Tibial nerve (tissue), 4 donors: Measurements from ENCODE around the gene NAPSA. TPM values are rescaled to one million over a fixed set of nuclear protein-coding genes. Genes with fewer than 3 reads are reported as not detected.
"Not testable (repeated sequence)": the region's sequence is repeated elsewhere in the genome, so short reads cannot be mapped to it uniquely, and the experiment has no call there.

Experiments
- DNase-seq, 2 donors: peaks; one replicate each; pipeline ENCODE4 v3.0.0-alpha.2; 2019; ENCODE audit warnings: low spot score in 2 of 2
- H3K27ac ChIP-seq, 4 donors: fragments of 200-600 bp; sonication (generic) in 3 of 4; one replicate each; pipeline ENCODE4 v1.5.1; 2017 to 2019; ENCODE audit warnings: mild to moderate bottlenecking in 1 of 4
- H3K27me3 ChIP-seq, 2 donors: fragments of 200-600 bp; sonication (generic) in 1 of 2; one replicate each; pipeline versions ENCODE4 v1.5.1 to v1.6.0; 2017 to 2019
- H3K36me3 ChIP-seq, 3 donors: fragments of 200-600 bp; sonication (generic); one replicate each; pipeline ENCODE4 v1.5.1; 2018 to 2019
- H3K4me1 ChIP-seq, 4 donors: fragments of 200-600 bp; sonication (generic) in 3 of 4; one replicate each; pipeline ENCODE4 v1.5.1; 2017 to 2019
- H3K4me3 ChIP-seq, 4 donors: fragments of 200-600 bp; sonication (generic) in 3 of 4; one replicate each; pipeline ENCODE4 v1.5.1; 2017 to 2019; ENCODE audit warnings: mild to moderate bottlenecking in 1 of 4, moderate library complexity in 1 of 4
- H3K9me3 ChIP-seq, 4 donors: fragments of 200-600 bp; sonication (generic) in 3 of 4; one replicate each; pipeline ENCODE4 v1.5.1; 2017 to 2019
- CTCF ChIP-seq, 5 experiments: fragments of 200-600 bp in 3 of 5; fragments of 450-650 bp in 2 of 5; sonication (generic) in 3 of 5; IDR thresholded peaks; one replicate each; pipeline ENCODE4 v1.5.1; 2016 to 2019; ENCODE audit warnings: antibody characterized with exemption in 5 of 5, mild to moderate bottlenecking in 3 of 5, moderate library complexity in 2 of 5
- EP300 ChIP-seq, 2 donors: sonication (generic); formaldehyde crosslinking; IDR thresholded peaks; one replicate each; pipeline ENCODE4 v1.6.1; 2017; ENCODE audit warnings: antibody characterized with exemption in 2 of 2, mild to moderate bottlenecking in 1 of 2
- POLR2A ChIP-seq, 2 donors: fragments of 450-650 bp; IDR thresholded peaks; one replicate each; pipeline ENCODE4 v1.6.1; 2017; ENCODE audit warnings: antibody characterized with exemption in 2 of 2, mild to moderate bottlenecking in 2 of 2, moderate library complexity in 2 of 2
- WGBS, 2 donors: methylation state at CpG; one replicate each; pipeline ENCODE4 v1.1.5; 2018; 5-methylcytosine and 5-hydroxymethylcytosine counted together
- total RNA-seq, 4 donors: library from RNA; depleted of rRNA; stranded (reverse); fragments of >200 nt; gene quantifications; one replicate each; pipeline ENCODE4 v1.1.0, GENCODE V29; 2016

NAPSA gene
- total RNA-seq, 4 donors from 2014 or later, result 0.39 to 2.1 TPM; not detected in 2

GRCh38 chr19:50349277-50350057 lies 16.0 kb downstream of the NAPSA start:
- TF ChIP-seq EP300 (IDR thresholded peaks at IDR 0.05) (no peak), POLR2A (IDR thresholded peaks at IDR 0.05) (no peak), CTCF (IDR thresholded peaks at IDR 0.05) (no peak)
- H3K27me3 ChIP-seq, result no peaks in the 10 kb centered on the region
- H3K9me3 ChIP-seq, result peaks cover 0 to 11% (median 0%) of the 10 kb centered on the region in 4 donors
- no peaks in the 10 kb centered on the region for H3K36me3 ChIP-seq
- H3K4me1 ChIP-seq, result peaks cover 0 to 4% (median 0%) of the 10 kb centered on the region in 4 donors
- no peak overlapping the region for H3K27ac ChIP-seq
- 54 to 59% methylated on average over 22 of the region's 22 CpGs for WGBS, 2 donors
- H3K4me3 ChIP-seq, result no peak overlapping the region
- DNase-seq, result no peak

DNA sequence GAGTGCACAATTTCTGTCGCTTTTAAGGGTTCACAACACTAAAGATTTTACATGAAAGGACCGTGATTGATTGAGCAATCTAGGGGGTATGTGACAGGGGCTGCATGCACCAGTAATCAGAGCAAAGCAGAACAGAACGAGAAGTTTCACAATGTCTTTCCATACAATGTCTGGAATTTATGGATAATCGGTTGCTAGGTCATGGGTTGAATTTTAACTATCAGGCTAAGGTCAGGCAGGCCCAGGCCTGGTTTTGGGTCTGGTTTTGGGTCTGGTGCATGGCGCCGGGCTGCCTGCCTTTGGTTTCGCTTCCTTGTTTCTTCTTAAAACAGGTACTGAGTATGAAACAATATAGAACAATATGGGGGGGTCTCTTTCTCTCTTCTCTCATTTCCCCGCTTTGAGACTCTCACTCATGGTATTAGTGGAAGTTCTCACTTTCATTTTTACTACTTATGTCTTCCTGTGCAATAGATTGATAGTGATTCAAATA lies 18.3 kb downstream of the NAPSA start:
- H3K4me3 ChIP-seq, H3K27me3 ChIP-seq, H3K36me3 ChIP-seq, DNase-seq, H3K4me1 ChIP-seq, H3K27ac ChIP-seq: not testable (repeated sequence)
- WGBS, 2 donors, result 75 to 79% methylated on average over 8 of the region's 8 CpGs
- H3K9me3 ChIP-seq, result peaks cover 0 to 13% (median 0%) of the 10 kb centered on the region in 4 donors

DNA sequence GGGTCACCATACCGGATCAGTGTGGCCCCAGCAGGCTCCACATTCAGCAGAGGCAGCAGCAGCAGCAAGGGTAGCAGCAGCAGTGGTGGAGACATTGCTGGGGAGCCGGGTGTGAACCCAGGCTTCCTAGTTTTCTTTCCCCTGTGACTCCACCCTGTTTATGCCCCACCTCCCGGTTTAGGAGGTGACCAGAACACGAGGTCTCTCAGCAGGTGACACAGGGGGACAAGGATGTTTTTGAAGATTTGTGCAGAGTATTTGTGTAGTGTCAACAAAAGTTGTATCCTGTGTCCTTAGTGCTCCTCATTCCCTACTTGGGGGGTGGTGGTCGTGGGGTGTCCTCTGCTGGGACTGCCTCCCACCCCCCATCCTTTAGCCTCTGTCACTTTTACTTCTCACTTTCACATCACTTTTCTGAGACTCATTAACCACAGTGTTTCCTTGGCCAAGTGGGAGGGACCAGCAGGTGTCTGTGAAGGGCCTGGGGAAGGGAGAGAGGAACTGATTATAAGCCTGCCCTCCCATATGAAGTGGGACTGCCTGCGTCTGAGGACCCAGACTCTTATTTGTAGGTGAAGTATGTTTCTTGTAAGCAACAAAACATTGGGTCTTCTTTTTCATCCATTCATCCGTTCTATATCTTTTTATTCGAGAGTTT lies 20.6 kb downstream of the NAPSA start:
- H3K27ac ChIP-seq, result peak overlapping the region in 1 of 4 donors; percentile 3
- peaks cover 0 to 4% (median 0%) of the 10 kb centered on the region in 4 donors for H3K4me1 ChIP-seq
- DNase-seq, result no peak
- no peaks in the 10 kb centered on the region for H3K36me3 ChIP-seq
- no peaks in the 10 kb centered on the region for H3K27me3 ChIP-seq
- no peak for TF ChIP-seq EP300 (IDR thresholded peaks at IDR 0.05)
- TF ChIP-seq POLR2A (IDR thresholded peaks at IDR 0.05), result no peak
- TF ChIP-seq CTCF (IDR thresholded peaks at IDR 0.05), result no peak
- WGBS, 2 donors, result 63 to 75% methylated on average over 8 of the region's 8 CpGs
- peaks cover 0 to 16% (median 0%) of the 10 kb centered on the region in 4 donors for H3K9me3 ChIP-seq
- peak overlapping the region in 1 of 4 donors; percentile 26 for H3K4me3 ChIP-seq

DNA sequence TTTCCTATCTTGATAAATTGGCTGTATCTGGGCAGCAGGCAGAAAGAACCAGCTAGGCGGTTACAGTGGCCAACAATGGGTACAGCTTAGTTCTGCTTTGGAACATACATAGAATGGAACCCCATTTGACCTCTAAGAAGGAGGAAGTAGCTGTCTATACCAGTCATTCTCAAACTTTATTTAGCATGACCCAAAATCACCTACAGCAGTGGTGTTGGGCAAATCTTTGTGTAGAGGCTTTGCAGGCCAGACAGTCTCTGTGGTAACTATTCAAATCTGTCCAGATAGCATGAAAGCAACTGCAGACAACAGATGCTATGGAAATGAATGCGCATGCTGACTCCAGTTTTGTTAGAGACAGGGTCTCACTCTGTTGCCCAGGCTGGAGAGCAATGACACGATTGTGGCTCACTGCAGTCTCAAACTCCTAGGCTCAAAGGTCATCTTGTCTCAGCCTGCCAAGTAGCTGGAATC lies 24.3 kb downstream of the NAPSA start:
- WGBS, 2 donors, result 81 to 85% methylated on average over 3 of the region's 3 CpGs
- Histone ChIP-seq H3K27me3 (no peaks in the 10 kb centered on the region), H3K36me3 (no peaks in the 10 kb centered on the region), H3K27ac (no peak overlapping the region), H3K4me1 (no peaks in the 10 kb centered on the region), H3K9me3 (peaks cover 0 to 16% (median 0%) of the 10 kb centered on the region in 4 donors), H3K4me3 (no peak overlapping the region)
- DNase-seq, result no peak
- TF ChIP-seq EP300 (IDR thresholded peaks at IDR 0.05), result no peak
- no peak for TF ChIP-seq CTCF (IDR thresholded peaks at IDR 0.05)
- no peak for TF ChIP-seq POLR2A (IDR thresholded peaks at IDR 0.05)

DNA sequence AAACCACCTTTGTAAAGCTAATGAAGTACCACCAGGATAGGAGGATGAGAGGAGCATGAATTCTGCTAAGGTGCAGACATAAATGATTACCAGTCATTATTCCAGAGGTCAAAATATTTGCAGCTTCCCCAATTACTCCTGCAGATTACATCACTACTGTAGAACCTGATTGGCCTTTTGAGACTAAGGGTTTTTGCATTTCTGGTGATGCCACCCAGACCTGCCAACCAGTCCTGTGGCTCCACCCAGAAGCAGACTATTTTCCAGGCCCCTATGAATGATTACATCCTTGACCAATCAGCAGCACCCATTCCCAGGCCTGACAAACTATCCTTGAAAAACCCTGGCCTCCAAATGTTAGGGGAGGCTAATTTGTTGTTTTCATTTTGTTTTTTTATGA lies 25.1 kb downstream of the NAPSA start:
- Histone ChIP-seq H3K9me3 (peaks cover 0 to 14% (median 0%) of the 10 kb centered on the region in 4 donors), H3K4me1 (no peaks in the 10 kb centered on the region), H3K27me3 (peaks cover 0 to 2% of the 10 kb centered on the region in 2 donors), H3K36me3 (no peaks in the 10 kb centered on the region), H3K4me3 (no peak overlapping the region), H3K27ac (no peak overlapping the region)
- TF ChIP-seq EP300 (IDR thresholded peaks at IDR 0.05) (no peak), POLR2A (IDR thresholded peaks at IDR 0.05) (no peak), CTCF (IDR thresholded peaks at IDR 0.05) (no peak)
- DNase-seq, result no peak

DNA sequence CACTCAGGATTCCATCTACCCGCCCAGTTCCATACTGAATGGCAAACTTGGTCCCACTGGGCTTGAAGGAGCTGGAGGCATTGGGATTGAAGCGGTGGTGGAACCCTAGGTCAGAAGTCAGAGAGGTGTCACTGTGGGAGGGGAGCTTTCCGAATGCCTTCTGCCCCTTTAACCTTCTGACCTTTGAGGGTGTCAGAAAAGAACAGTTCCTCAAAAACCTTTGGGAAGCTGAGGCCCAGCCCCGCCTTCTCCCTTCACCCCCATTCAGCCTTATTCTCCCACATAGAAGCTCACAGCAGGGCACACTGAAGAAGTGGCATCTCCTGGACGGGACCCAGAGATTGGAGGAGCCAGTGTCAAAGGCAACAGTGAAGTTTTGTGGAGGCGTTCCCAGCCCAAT lies 28.4 kb downstream of the NAPSA start:
- peaks cover 0 to 35% of the 10 kb centered on the region in 2 donors for H3K27me3 ChIP-seq
- not testable (repeated sequence) for DNase-seq
- 77 to 84% methylated on average over 6 of the region's 6 CpGs for WGBS, 2 donors

More for the DNA sequence above, 28.4 kb downstream of the NAPSA start:
- not testable (repeated sequence) for H3K9me3 ChIP-seq, H3K4me3 ChIP-seq, H3K27ac ChIP-seq, H3K36me3 ChIP-seq
- peaks cover 0 to 22% (median 0%) of the 10 kb centered on the region in 4 donors for H3K4me1 ChIP-seq
